Retinal pigment epithelial cell (primary cell): ENCODE measurements around the gene BIRC7.

ENCODE experiments used
- DNase-seq: peaks from one replicate; pipeline ENCODE4 v3.0.0-alpha.2; 2010; ENCODE audit warnings: low read depth
- H3K4me3 ChIP-seq: 2 replicates; pipeline ENCODE4 v1.5.1; 2011; ENCODE audit warnings: mild to moderate bottlenecking, low read length, control low read depth, moderate library complexity
- CTCF ChIP-seq: conservative IDR thresholded peaks from 2 replicates; pipeline ENCODE4 v1.5.1; 2011; ENCODE audit warnings: low read depth, low read length, control low read depth, inconsistent platforms

BIRC7 gene

GRCh38 chr20:63196768-63197470 lies 38.8 kb upstream of the BIRC7 start:
- no peak for TF ChIP-seq CTCF
- no peak overlapping the region for H3K4me3 ChIP-seq
- no peak for DNase-seq

GRCh38 chr20:63198606-63199005 lies 37.1 kb upstream of the BIRC7 start:
- no peak for TF ChIP-seq CTCF
- no peak for DNase-seq

GRCh38 chr20:63202021-63202420 lies 33.7 kb upstream of the BIRC7 start:
- DNase-seq, result no peak
- no peak overlapping the region for H3K4me3 ChIP-seq
- no peak for TF ChIP-seq CTCF

More at GRCh38 chr20:63198606-63199005, 37.1 kb upstream of the BIRC7 start:
- no peak overlapping the region for H3K4me3 ChIP-seq

- no peak overlapping the region for H3K4me3 ChIP-seq
- no peak for TF ChIP-seq CTCF
- DNase-seq, result no peak
These were observed 32.7 kb upstream of the BIRC7 start for GRCh38 chr20:63202811-63203526.

GRCh38 chr20:63204362-63204761 lies 31.3 kb upstream of the BIRC7 start:
- TF ChIP-seq CTCF, result no peak
- H3K4me3 ChIP-seq, result no peak overlapping the region
- DNase-seq, result no peak

GRCh38 chr20:63205896-63206295 lies 29.8 kb upstream of the BIRC7 start:
- H3K4me3 ChIP-seq, result no peak overlapping the region
- DNase-seq, result no peak
- no peak for TF ChIP-seq CTCF

- TF ChIP-seq CTCF, result no peak
- H3K4me3 ChIP-seq, result no peak overlapping the region
- DNase-seq, result peak; percentile 90
These were observed 28.8 kb upstream of the BIRC7 start for GRCh38 chr20:63206878-63207277.
